Lung (tissue), 12 donors: Measurements from ENCODE around the gene C2orf66. TPM values are rescaled to one million over a fixed set of nuclear protein-coding genes. Genes with fewer than 3 reads are reported as not detected.
A peak's percentile ranks its signal among the peaks of the same experiment; 100 is the strongest.

Experiments
- ATAC-seq: fragments of 200-7000 bp; cut with Tn5 transposase; one replicate; pipeline ENCODE4 v1.9.1; 2020; ENCODE audit warnings: moderate number of reproducible peaks; ENCODE audit not compliant: insufficient read depth, low FRiP score
- DNase-seq, 3 donors: peaks; one replicate each; pipeline ENCODE4 v3.0.0-alpha.2; 2013 to 2017
- H3K27ac ChIP-seq, 2 donors: one replicate each; pipeline ENCODE4 v1.5.1; 2013; ENCODE audit warnings: mild to moderate bottlenecking in 2 of 2, moderate library complexity in 2 of 2, control low read depth in 1 of 2, inconsistent platforms in 1 of 2, low read depth in 1 of 2, low read length in 1 of 2
- H3K27me3 ChIP-seq, 3 donors: one replicate each; pipeline ENCODE4 v1.5.1; 2013; ENCODE audit warnings: low read length in 2 of 3; ENCODE audit not compliant: control insufficient read depth in 3 of 3, insufficient read depth in 3 of 3
- H3K36me3 ChIP-seq, 4 donors: one replicate each; pipeline ENCODE4 v1.5.1; 2013; ENCODE audit warnings: low read length in 4 of 4, mild to moderate bottlenecking in 1 of 4, moderate library complexity in 1 of 4; ENCODE audit not compliant: control insufficient read depth in 4 of 4, insufficient read depth in 4 of 4
- H3K4me1 ChIP-seq, 5 donors: one replicate each; pipeline ENCODE4 v1.5.1; 2013; ENCODE audit warnings: low read length in 5 of 5, mild to moderate bottlenecking in 2 of 5, moderate library complexity in 1 of 5; ENCODE audit not compliant: control insufficient read depth in 5 of 5, insufficient read depth in 5 of 5
- H3K4me3 ChIP-seq: one replicate; pipeline ENCODE4 v1.5.1; 2013; ENCODE audit warnings: mild to moderate bottlenecking, control low read depth, moderate library complexity
- H3K9ac ChIP-seq, 2 donors: one replicate each; pipeline ENCODE4 v1.5.1; 2013; ENCODE audit warnings: low read length in 2 of 2, control low read depth in 1 of 2; ENCODE audit not compliant: insufficient read depth in 1 of 2
- H3K9me3 ChIP-seq, 4 donors: one replicate each; pipeline ENCODE4 v1.5.1; 2013; ENCODE audit warnings: low read length in 3 of 4, mild to moderate bottlenecking in 1 of 4, moderate library complexity in 1 of 4; ENCODE audit not compliant: control insufficient read depth in 4 of 4, insufficient read depth in 3 of 4
- CTCF ChIP-seq: IDR thresholded peaks from 2 replicates; pipeline ENCODE4 v1.5.1; 2012; ENCODE audit warnings: mild to moderate bottlenecking; ENCODE audit errors: control extremely low read depth, extremely low read depth
- WGBS, 2 donors: extraction: QIAGEN DNeasy Blood & Tissue Kit; methylation state at CpG; one replicate each; pipeline ENCODE4 v1.1.7; 2013; 5-methylcytosine and 5-hydroxymethylcytosine counted together
- polyA plus RNA-seq, 2 donors: library from polyadenylated mRNA; stranded (reverse); fragments of 200-250 nt; gene quantifications; one replicate each; pipeline ENCODE4 v1.2.1, GENCODE V29; 2013
- total RNA-seq, 2 donors: library from RNA; depleted of rRNA in 1 of 2; stranded (reverse); fragments of >200 nt in 1 of 2; gene quantifications; one replicate each; pipeline ENCODE4 v1.2.1, GENCODE V29; 2014 to 2021
- donor health status: control.
- donor health status: control.
- donor health status: Bipolar disorder and iron deficiency.
- donor health status: healthy.
- donor health status: DM: yes; HTN: yes; CAD: no.

The C2orf66 gene
- total and polyA plus RNA-seq, 4 donors, result 0.02 to 0.18 TPM; not detected in 2

GRCh38 chr2:196808083-196808665, 981 bp downstream of the C2orf66 start:
- no peaks in the 10 kb centered on the region for H3K9me3 ChIP-seq
- ATAC-seq (no peak), DNase-seq (peak in 2 of 3 donors; percentile 16 to 34)
- TF ChIP-seq CTCF, result no peak
- H3K9ac ChIP-seq, result no peak overlapping the region
- H3K4me1 ChIP-seq, result no peaks in the 10 kb centered on the region
- H3K27me3 ChIP-seq, result peaks cover 0 to 3% (median 0%) of the 10 kb centered on the region in 3 donors
- H3K4me3 ChIP-seq, result no peak overlapping the region
- WGBS, 2 donors, result 30 to 65% methylated on average over 2 of the region's 2 CpGs
- H3K36me3 ChIP-seq, result no peaks in the 10 kb centered on the region
- no peak overlapping the region for H3K27ac ChIP-seq

GRCh38 chr2:196804381-196804780, 4.8 kb downstream of the C2orf66 start:
- ATAC-seq, result no peak
- H3K36me3 ChIP-seq, result peaks cover 0 to 1% (median 0%) of the 10 kb centered on the region in 4 donors
- no peaks in the 10 kb centered on the region for H3K4me1 ChIP-seq
- no peaks in the 10 kb centered on the region for H3K9me3 ChIP-seq
- no peak for DNase-seq
- no peak overlapping the region for H3K27ac ChIP-seq
- no peak overlapping the region for H3K4me3 ChIP-seq
- H3K27me3 ChIP-seq, result peaks cover 0 to 3% (median 0%) of the 10 kb centered on the region in 3 donors
- H3K9ac ChIP-seq, result no peak overlapping the region
- WGBS, 2 donors, result 22 to 29% methylated on average over 1 of the region's 1 CpG
- no peak for TF ChIP-seq CTCF

GRCh38 chr2:196802401-196802800, 6.8 kb downstream of the C2orf66 start:
- H3K27me3 ChIP-seq, result peaks cover 0 to 3% (median 0%) of the 10 kb centered on the region in 3 donors
- DNase-seq (peak in 1 of 3 donors; percentile 3), ATAC-seq (no peak)
- no peak overlapping the region for H3K4me3 ChIP-seq
- H3K9ac ChIP-seq, result no peak overlapping the region
- no peaks in the 10 kb centered on the region for H3K9me3 ChIP-seq
- H3K4me1 ChIP-seq, result no peaks in the 10 kb centered on the region
- 88 to 89% methylated on average over 2 of the region's 2 CpGs for WGBS, 2 donors
- H3K36me3 ChIP-seq, result peaks cover 0 to 3% (median 0%) of the 10 kb centered on the region in 4 donors
- no peak for TF ChIP-seq CTCF
- H3K27ac ChIP-seq, result no peak overlapping the region
